ENCODE data around the gene ZC3H7B.

Gene ZC3H7B

GRCh38 chr22:41358927-41359326, 57.6 kb downstream of the ZC3H7B start:
- no peak for DNase-seq

DNA sequence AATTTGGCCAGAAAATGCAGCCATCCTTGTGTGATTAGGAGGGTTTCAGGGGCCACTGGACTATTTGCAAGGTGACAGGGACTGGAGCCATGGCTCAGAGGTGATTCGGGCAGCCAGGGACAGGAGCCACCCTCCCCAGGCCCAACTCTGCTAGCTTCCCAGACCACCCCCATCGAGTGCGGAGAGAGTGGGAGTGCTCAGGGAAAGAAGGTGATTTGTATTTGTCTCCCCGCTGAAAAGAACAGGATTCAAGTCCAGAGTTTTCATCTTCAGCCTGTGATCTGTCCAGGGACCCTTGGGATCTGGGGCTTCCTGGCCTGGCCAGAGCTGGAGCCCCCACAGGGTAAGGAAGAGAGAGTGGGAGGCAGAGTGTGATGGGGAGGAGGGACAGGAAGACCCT, 58.1 kb downstream of the ZC3H7B start:
- DNase-seq: no peak

DNA sequence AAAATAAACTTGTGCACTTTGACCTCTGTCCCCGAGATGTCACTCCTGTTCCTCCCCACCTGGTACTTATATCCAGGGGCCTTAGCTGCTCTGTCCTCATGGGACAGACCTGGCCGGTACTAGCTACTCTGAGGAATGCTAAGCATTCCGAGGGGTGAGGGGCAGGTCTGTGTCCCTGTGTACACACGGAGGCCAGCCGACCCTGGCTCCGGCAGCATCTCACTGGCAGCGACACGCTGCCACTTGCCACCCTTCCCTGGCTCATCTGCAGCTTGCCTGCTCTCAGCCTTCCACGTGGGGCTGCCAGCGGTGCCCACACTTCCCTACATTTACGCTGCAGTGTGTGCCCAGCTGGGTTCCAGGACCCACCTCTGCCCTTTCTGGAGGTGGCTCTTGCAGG, 58.8 kb downstream of the ZC3H7B start:
- DNase-seq: no peak

GRCh38 chr22:41361716-41362310, 60.5 kb downstream of the ZC3H7B start:
- no peak for DNase-seq

DNA sequence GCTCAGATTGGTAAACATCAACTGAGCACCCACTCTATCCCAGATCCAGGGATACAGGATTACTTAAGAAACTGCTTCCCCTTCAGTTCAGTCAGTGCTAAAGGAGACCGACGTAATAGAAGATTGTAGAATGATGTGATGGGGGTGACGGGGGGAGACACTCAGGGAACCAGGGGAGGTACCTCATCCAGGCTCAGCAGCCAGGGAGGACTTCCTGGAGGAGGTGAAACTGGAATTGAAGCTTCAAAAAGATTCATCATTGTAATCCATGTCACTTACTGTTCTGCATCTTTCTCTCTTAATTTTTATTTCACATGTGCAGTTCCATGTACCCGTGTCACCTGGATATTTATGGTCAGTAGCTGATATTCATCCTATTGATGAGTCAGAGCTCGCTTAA, 61.3 kb downstream of the ZC3H7B start:
- no peak for DNase-seq

GRCh38 chr22:41364233-41364632, 62.9 kb downstream of the ZC3H7B start:
- no peak for DNase-seq

DNA sequence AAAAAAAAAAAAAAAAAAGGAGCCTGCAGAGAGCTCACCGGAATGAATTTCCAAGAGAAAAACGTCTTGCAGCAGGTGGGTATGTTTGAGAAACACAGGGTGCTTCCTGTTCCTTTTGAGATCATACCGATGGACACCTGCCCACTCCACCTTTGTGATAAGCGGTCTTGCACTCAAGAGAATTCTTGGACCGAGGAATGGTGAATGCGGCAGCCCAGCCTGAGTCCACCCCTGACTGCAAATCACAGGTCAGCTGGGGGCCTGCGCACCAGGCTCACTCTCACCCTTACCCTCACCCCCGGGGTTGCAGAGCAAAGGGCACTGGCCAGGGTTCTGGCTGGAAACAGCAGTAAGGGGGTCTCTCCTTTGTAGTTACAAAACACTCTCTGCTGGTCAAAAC, 63.6 kb downstream of the ZC3H7B start:
- no peak for DNase-seq

- DNase-seq: no peak
Measured at GRCh38 chr22:41365425-41365824, 64.1 kb downstream of the ZC3H7B start.

DNA sequence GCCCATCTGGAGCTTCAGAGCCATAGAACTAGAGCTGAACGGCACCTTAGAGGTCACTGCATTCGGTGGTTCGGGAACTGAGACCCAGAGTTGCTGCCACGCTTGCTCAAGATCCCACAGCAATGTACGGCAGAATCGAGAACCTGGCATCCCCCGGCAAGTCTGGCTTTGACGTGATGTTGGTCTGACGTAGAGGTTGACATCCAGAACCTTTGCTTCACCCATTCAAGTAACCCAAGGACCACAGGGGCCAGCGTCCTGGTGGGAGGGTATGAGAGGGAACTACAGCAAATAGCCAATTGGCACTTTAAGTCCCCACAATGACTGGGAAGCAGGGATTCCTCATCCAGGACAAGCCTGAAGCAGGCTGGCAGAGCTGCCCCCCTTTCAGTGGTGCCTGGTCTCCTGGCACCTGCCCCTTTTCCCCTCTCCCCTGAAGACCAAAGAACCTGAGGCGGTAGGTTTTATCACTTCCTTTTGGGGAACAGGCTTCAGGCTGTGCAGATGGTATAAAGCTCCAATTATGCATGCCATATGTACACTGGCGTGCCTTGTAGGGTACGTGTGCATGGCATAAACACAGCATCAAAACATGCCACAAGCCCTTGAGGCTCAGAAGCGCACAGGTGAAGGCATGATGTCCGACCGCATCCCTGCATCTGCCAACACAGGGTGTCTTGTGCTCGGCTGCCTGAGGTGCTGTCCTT, 65.2 kb downstream of the ZC3H7B start:
- no peak for DNase-seq

GRCh38 chr22:41367039-41367679, 65.8 kb downstream of the ZC3H7B start:
- DNase-seq: peak; percentile 32

- DNase-seq: no peak
Measured at GRCh38 chr22:41367680-41368542, 66.6 kb downstream of the ZC3H7B start.

DNA sequence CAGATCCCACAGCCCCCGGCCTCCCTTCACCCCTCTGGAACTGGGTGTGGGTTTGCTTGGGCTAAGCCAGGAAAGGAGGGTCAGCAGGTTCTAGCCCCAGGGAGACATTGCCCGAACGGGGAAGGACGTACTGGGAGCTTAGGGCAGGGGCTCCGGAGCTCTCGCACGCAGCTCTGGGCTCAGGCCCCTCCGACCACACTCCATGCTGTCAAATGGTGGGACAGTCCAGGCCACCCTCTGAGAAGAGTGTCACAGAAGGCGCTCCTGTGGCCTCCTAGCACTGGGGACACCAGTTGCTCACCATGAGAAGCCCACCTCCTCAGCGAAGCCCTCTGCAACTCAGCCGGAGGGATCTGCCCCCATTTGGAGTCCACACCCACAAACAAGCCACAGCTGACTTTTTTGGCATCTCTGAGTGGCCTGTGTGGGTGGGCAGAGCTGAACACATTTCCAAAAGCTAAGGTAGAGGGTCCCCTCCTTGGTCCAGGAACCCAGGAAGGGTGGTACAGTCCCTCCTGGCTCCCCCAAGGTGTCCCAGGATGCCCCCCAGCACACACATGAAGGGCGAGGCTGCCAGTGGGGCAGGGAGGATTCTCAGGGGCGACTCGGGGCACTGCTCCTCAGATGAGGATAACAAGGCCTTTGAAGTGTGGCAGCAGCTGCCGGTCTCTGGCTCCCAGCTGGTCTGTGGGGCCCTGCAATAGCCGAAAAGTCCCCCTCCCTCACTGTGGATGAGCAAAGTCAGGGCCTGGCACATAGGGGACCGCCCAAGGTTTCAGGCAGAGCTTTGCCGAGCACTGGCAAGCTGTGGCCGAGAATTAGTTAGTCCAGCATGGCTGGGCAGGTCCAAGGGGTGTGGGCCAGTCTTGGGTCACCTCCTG, 67.5 kb downstream of the ZC3H7B start:
- no peak for DNase-seq

- DNase-seq: no peak
Measured at GRCh38 chr22:41369424-41369745, 68.1 kb downstream of the ZC3H7B start.

DNA sequence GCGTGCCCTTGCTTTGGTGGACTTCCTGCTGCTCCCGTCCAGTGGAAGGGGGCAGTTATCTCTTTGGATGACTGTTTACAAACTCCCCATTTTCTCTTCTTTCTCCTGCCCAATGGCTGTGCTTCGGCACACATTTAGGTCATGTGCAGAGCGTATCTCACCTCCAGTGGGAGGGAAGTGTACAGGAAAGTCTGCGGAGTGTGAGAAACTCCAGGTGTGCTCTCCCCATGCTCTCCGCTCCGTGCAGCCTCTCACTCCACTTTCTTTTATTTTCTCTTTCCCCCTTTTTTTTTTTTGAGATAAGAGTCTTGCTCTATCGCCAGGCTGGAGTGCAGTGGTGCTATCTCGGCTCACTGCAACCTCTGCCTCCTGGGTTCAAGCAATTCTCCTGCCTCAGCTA, 68.5 kb downstream of the ZC3H7B start:
- no peak for DNase-seq

DNA sequence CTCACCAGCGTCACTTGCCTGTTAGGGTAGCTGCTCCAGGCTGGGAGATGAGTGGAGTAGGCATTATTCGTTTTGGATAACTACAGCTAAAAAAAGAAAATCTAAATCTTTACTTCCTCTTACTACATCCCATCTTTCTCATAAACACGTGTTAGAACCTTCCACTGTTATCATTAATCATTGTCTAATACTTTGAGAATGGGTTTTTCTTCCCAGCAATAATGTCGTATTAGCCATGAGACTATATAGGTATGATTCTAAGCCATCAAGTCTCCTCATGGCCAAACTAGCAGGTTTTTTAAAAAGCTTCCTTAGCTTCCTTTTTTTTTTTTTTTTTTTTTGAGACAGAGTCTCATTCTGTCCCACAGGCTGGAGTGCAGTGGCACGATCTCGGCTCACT, 76.5 kb downstream of the ZC3H7B start:
- DNase-seq: no peak

DNA sequence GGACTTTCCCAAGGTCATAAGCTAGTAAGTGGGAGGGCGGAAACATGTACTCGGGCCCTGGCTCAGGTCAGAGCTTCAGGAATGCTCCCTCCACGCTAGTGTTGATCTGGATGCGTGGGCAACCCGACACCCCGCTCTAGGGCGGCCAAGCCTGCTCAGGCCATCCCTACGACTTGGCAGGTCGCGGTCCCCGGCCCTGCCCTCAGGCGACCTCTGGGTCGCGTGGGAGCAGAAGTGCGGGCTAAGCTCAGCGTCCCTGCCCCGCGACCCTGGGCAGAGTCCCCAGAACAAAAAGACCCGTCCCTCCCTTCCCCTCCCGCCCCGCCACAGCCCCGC, 79.6 kb downstream of the ZC3H7B start:
- DNase-seq: no peak

DNA sequence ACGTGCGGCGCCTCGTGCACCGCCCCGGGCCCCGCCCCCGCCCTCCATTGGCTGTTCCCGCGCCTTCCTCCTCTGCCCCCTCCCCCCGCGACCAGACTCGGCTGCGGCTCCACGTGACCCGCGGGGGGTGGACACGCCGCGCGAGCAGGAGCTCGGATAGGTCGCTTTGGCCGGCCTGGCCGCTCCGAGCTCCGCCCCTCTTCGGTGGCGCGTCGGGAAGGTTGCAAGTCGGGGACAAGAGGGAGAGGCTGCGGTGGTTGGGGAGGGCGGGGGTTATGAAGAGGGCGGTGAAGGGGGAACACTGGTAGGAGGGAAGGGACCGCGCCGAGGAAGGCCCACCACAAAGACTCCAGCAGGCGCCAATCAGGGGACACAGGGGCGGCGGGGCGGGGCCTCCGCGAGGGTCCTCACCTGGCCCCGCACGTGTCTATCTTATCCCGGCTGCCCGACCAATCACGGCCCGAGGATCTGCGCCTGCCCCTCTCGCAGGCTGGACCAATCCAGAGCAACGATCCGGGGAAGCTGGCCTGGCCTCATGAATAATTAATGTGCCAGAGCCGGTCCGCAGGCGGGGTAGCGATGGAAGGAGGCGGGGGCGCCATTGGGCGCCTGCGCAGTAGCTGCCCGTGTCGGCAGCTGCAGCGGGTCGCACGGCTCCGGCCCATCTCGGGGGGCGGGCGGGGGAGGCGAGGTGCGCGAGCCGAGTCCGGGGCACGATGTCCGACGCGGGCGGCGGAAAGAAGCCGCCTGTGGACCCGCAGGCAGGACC, 80.2 kb downstream of the ZC3H7B start, which contains the start of gene TEF:
Gene TEF (plus strand): TSS at position 614 of the 769 bp plus-strand sequence. CDS start 103 bp downstream, at position 717.
- peak; percentile 99 for DNase-seq

DNA sequence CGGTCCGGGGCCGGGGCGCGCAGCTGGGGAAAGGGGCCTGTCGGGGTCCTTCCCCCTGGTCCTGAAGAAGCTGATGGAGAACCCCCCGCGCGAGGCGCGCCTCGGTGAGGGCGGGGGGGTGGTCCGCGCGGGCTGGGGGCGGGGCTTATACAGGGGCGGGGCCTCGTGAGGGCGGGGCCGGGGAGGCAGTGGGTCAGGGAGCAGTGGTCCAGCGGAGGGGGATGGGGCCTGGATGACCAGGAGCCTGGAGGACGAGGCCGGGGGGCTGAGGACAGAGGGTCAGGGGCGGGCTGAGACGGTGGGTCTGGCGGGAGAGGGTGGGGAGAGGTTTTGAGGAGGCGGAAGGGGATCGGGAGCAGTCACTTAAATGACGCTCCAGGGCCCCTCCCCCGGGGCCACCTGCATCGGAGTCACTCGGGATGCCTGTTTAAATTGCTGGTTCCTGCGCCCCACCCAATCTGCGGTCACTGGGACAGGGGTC, 80.8 kb downstream of the ZC3H7B start:
- peak; percentile 58 for DNase-seq

- DNase-seq: no peak
Measured at GRCh38 chr22:41382610-41383009, 81.3 kb downstream of the ZC3H7B start.

GRCh38 chr22:41383085-41383484, 81.8 kb downstream of the ZC3H7B start:
- no peak for DNase-seq

DNA sequence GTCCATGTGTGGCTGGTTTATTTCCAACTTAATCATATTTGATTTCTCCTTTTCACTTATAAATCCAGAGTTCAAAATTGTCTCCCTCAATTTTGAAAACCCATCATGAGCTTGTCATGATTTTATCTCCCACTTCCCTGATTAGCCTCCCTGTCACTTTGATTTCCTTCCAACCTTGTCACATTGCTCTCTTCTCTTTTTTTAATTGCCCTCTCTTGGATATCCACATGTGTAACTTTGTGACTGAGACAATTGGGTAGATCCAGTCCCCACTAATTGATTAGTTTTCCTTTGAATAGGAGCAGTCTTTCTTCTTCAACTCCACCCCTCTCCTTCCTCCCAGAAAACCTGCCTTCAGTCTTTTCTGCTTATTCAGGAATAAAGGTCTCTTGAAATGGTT, 82.8 kb downstream of the ZC3H7B start:
- no peak for DNase-seq

GRCh38 chr22:41387341-41387740, 86.0 kb downstream of the ZC3H7B start:
- no peak for DNase-seq

Data from CD4-positive, alpha-beta T cell treated with Interleukin-15 for 1 hour (primary cell).